Vagina (tissue), 2 donors: ENCODE results near the gene BTG2. TPM values are rescaled to one million over a fixed set of nuclear protein-coding genes. Genes with fewer than 3 reads are reported as not detected.
A peak's percentile ranks its signal among the peaks of the same experiment; 100 is the strongest.

Source experiments
- DNase-seq, 2 donors: peaks; one replicate each; pipeline ENCODE4 v3.0.0-alpha.2; 2017; ENCODE audit errors: extremely low spot score in 2 of 2
- H3K27ac ChIP-seq: fragments of 200-600 bp; sonication (generic); one replicate; pipeline ENCODE4 v1.5.1; 2019
- H3K27me3 ChIP-seq: fragments of 200-600 bp; sonication (generic); one replicate; pipeline ENCODE4 v1.5.1; 2019
- H3K36me3 ChIP-seq, 2 donors: fragments of 200-600 bp; sonication (generic); one replicate each; pipeline ENCODE4 v1.5.1; 2017 to 2019
- H3K4me1 ChIP-seq: fragments of 200-600 bp; sonication (generic); one replicate; pipeline ENCODE4 v1.5.1; 2019
- H3K4me3 ChIP-seq, 2 donors: fragments of 200-600 bp; sonication (generic); 1 replicate in 1 of 2; 2 replicates in 1 of 2; pipeline ENCODE4 v1.5.1; 2016 to 2019
- H3K9me3 ChIP-seq: fragments of 200-600 bp; sonication (generic); one replicate; pipeline ENCODE4 v1.5.1; 2019
- CTCF ChIP-seq, 3 experiments: fragments of 450-650 bp in 2 of 3; fragments of 200-600 bp in 1 of 3; sonication (generic) in 1 of 3; IDR thresholded peaks; one replicate each; pipeline ENCODE4 v1.5.1; 2017 to 2019; ENCODE audit warnings: antibody characterized with exemption in 3 of 3, mild to moderate bottlenecking in 2 of 3, moderate library complexity in 2 of 3
- POLR2A ChIP-seq, 2 donors: fragments of 450-650 bp; IDR thresholded peaks; one replicate each; pipeline ENCODE4 v1.6.1; 2017; ENCODE audit warnings: antibody characterized with exemption in 2 of 2, mild to moderate bottlenecking in 2 of 2, moderate library complexity in 2 of 2
- POLR2AphosphoS5 ChIP-seq, 2 donors: sonication (generic); formaldehyde crosslinking; IDR thresholded peaks; one replicate each; pipeline ENCODE4 v1.9.0; 2017; ENCODE audit warnings: antibody characterized with exemption in 2 of 2, mild to moderate bottlenecking in 2 of 2, low read depth in 1 of 2; ENCODE audit not compliant: insufficient read depth in 1 of 2
- intact Hi-C: fragments of 100-400 bp; cut with DNase I; formaldehyde crosslinking; loops from one replicate; pipeline ENCODE4 v1.15.1; 2023
- total RNA-seq: library from RNA; depleted of rRNA; stranded (reverse); fragments of >200 nt; gene quantifications from one replicate; pipeline ENCODE4 v1.2.3, GENCODE V29; 2016

The BTG2 gene
- total RNA-seq, 1 donor from 2014 or later = 191 TPM

- Histone ChIP-seq H3K9me3 (no peaks in the 10 kb centered on the region), H3K27ac (peak overlapping the region; percentile 100)
These were observed 1.0 kb downstream of the BTG2 start for GRCh38 chr1:203306089-203306964.

DNA sequence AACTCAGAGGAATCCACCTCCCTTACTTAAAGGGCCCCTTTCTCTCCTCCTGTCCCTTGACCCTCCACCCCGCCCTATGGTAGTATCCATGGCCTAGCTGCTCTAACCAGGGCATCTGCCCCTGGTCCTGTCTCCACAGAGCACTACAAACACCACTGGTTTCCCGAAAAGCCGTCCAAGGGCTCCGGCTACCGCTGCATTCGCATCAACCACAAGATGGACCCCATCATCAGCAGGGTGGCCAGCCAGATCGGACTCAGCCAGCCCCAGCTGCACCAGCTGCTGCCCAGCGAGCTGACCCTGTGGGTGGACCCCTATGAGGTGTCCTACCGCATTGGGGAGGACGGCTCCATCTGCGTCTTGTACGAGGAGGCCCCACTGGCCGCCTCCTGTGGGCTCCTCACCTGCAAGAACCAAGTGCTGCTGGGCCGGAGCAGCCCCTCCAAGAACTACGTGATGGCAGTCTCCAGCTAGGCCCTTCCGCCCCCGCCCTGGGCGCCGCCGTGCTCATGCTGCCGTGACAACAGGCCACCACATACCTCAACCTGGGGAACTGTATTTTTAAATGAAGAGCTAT, 1.7 kb downstream of the BTG2 start:
- DNase-seq = no peak
- TF ChIP-seq CTCF (IDR thresholded peaks at IDR 0.05) (no peak), POLR2A (IDR thresholded peaks at IDR 0.05) (no peak), POLR2AphosphoS5 (IDR thresholded peaks at IDR 0.05; ENCODE audit: insufficient read depth in 1 of 2, low read depth in 1 of 2) (peak in 1 of 2 donors; percentile 53)

More at GRCh38 chr1:203306089-203306964, 1.0 kb downstream of the BTG2 start:
- peak overlapping the region; percentile 96 to 100 for H3K4me3 ChIP-seq
- intact Hi-C loops = loop anchor here (5.0 kb wide), 1 partner anchor 34 kb away; no protein-coding TSS in a partner anchor
- peak in 1 of 2 donors; percentile 96 for DNase-seq
- peaks cover 44% of the 10 kb centered on the region for H3K4me1 ChIP-seq
- H3K27me3 ChIP-seq = no peaks in the 10 kb centered on the region
- H3K36me3 ChIP-seq = peaks cover 0 to 12% of the 10 kb centered on the region in 2 donors
- TF ChIP-seq CTCF (IDR thresholded peaks at IDR 0.05) (peak in 2 of 3 experiments; percentile 24 to 27), POLR2AphosphoS5 (IDR thresholded peaks at IDR 0.05; ENCODE audit: insufficient read depth in 1 of 2, low read depth in 1 of 2) (peak in 1 of 2 donors; percentile 75), POLR2A (IDR thresholded peaks at IDR 0.05) (peak in 1 of 2 donors; percentile 18)

GRCh38 chr1:203307641-203308126, 2.4 kb downstream of the BTG2 start:
- TF ChIP-seq POLR2A (IDR thresholded peaks at IDR 0.05) (no peak), CTCF (IDR thresholded peaks at IDR 0.05) (no peak), POLR2AphosphoS5 (IDR thresholded peaks at IDR 0.05; ENCODE audit: insufficient read depth in 1 of 2, low read depth in 1 of 2) (no peak)
- no peaks in the 10 kb centered on the region for H3K27me3 ChIP-seq
- H3K27ac ChIP-seq = peak overlapping the region; percentile 100
- H3K4me1 ChIP-seq = peaks cover 44% of the 10 kb centered on the region
- no peak for DNase-seq
- no peaks in the 10 kb centered on the region for H3K9me3 ChIP-seq
- H3K36me3 ChIP-seq = peaks cover 0 to 12% of the 10 kb centered on the region in 2 donors
- peak overlapping the region; percentile 96 to 100 for H3K4me3 ChIP-seq
- intact Hi-C loops = loop anchor here (5.0 kb wide), 1 partner anchor 35 kb away; no protein-coding TSS in a partner anchor

More for the DNA sequence above, 1.7 kb downstream of the BTG2 start:
- intact Hi-C loops = loop anchor here (5.0 kb wide), 1 partner anchor 35 kb away; no protein-coding TSS in a partner anchor
- H3K4me1 ChIP-seq = peaks cover 44% of the 10 kb centered on the region
- H3K36me3 ChIP-seq = peaks cover 0 to 12% of the 10 kb centered on the region in 2 donors
- peak overlapping the region; percentile 96 to 100 for H3K4me3 ChIP-seq
- H3K27ac ChIP-seq = peak overlapping the region; percentile 100
- H3K9me3 ChIP-seq = no peaks in the 10 kb centered on the region
- H3K27me3 ChIP-seq = no peaks in the 10 kb centered on the region

- H3K36me3 ChIP-seq = peaks cover 0 to 12% of the 10 kb centered on the region in 2 donors
- H3K4me1 ChIP-seq = peaks cover 44% of the 10 kb centered on the region
- peak overlapping the region; percentile 96 to 100 for H3K4me3 ChIP-seq
- H3K27me3 ChIP-seq = no peaks in the 10 kb centered on the region
- TF ChIP-seq POLR2AphosphoS5 (IDR thresholded peaks at IDR 0.05; ENCODE audit: insufficient read depth in 1 of 2, low read depth in 1 of 2) (no peak), POLR2A (IDR thresholded peaks at IDR 0.05) (no peak), CTCF (IDR thresholded peaks at IDR 0.05) (no peak)
- H3K9me3 ChIP-seq = no peaks in the 10 kb centered on the region
- intact Hi-C loops = loop anchor here (5.0 kb wide), 1 partner anchor 36 kb away; no protein-coding TSS in a partner anchor
- peak overlapping the region; percentile 100 for H3K27ac ChIP-seq
- DNase-seq = no peak
These were observed 3.1 kb downstream of the BTG2 start for GRCh38 chr1:203308328-203308922.
